Kidney (tissue), 14 donors: ENCODE data around the gene DDO. TPM values are rescaled to one million over a fixed set of nuclear protein-coding genes. Genes with fewer than 3 reads are reported as not detected.
A peak's percentile ranks its signal among the peaks of the same experiment; 100 is the strongest.

ENCODE experiments used
- DNase-seq, 5 donors: peaks; one replicate each; pipeline ENCODE4 v3.0.0-alpha.2; 2013 to 2020
- FAIRE-seq: peaks from 2 replicates; lab custom pipeline; 2012; peaks lifted over from hg19 to GRCh38; lab: Jason Lieb, UNC
- H3K27ac ChIP-seq, 2 donors: one replicate each; pipeline ENCODE4 v1.7.0; 2013; ENCODE audit warnings: low read depth in 2 of 2, low read length in 2 of 2, inconsistent platforms in 1 of 2
- H3K27me3 ChIP-seq: one replicate; pipeline ENCODE4 v1.7.1; 2013; ENCODE audit warnings: low read length, inconsistent platforms; ENCODE audit not compliant: control insufficient read depth, insufficient read depth
- H3K36me3 ChIP-seq, 3 donors: one replicate each; pipeline versions ENCODE4 v1.7.0 to v1.7.1; 2013; ENCODE audit warnings: low read length in 3 of 3, control low read depth in 1 of 3, inconsistent platforms in 1 of 3; ENCODE audit not compliant: insufficient read depth in 3 of 3, control insufficient read depth in 2 of 3
- H3K4me1 ChIP-seq, 3 donors: one replicate each; pipeline versions ENCODE4 v1.7.0 to v1.7.1; 2013; ENCODE audit warnings: low read length in 3 of 3, inconsistent platforms in 1 of 3, low read depth in 1 of 3; ENCODE audit not compliant: control insufficient read depth in 2 of 3, insufficient read depth in 2 of 3
- H3K4me3 ChIP-seq, 3 donors: one replicate each; pipeline versions ENCODE4 v1.7.0 to v1.8.1; 2013; ENCODE audit warnings: low read length in 3 of 3, control low read depth in 1 of 3, inconsistent platforms in 1 of 3
- H3K9ac ChIP-seq, 3 donors: one replicate each; pipeline versions ENCODE4 v1.7.0 to v1.7.1; 2013; ENCODE audit warnings: low read length in 3 of 3, control low read depth in 1 of 3, inconsistent platforms in 1 of 3
- H3K9me3 ChIP-seq, 3 donors: one replicate each; pipeline versions ENCODE4 v1.7.0 to v1.7.1; 2013; ENCODE audit warnings: low read length in 3 of 3, control low read depth in 1 of 3, inconsistent platforms in 1 of 3; ENCODE audit not compliant: control insufficient read depth in 2 of 3, insufficient read depth in 1 of 3
- intact Hi-C: fragments of 100-400 bp; cut with DNase I; formaldehyde crosslinking; loops from one replicate; pipeline ENCODE4 v1.11.1; 2022
- polyA plus RNA-seq: library from polyadenylated mRNA; stranded (reverse); fragments of 350-450 nt; fragmentation: Illumina TruSeq; extraction: RNeasy Lipid Tissue Mini Kit (QIAGEN cat#74804); gene quantifications from one replicate; pipeline ENCODE4 v1.2.3, GENCODE V29; 2014; ENCODE audit warnings: low read depth, low replicate concordance; ENCODE audit not compliant: insufficient read depth
- total RNA-seq: library from RNA; stranded (reverse); fragmentation: NEBNext Ultra II Directional; extraction: Animal tissue kit (Norgen Biotek cat#: 25700); gene quantifications from one replicate; pipeline ENCODE4 v1.2.1, GENCODE V29; 2021
- TF ChIP-seq, protein P1 (sequence below): IDR thresholded peaks from 3 replicates; pipeline ENCODE4 v1.5.1; 2012; ENCODE audit warnings: mild to moderate bottlenecking, moderate library complexity, borderline replicate concordance; ENCODE audit not compliant: insufficient read depth; ENCODE audit errors: extremely low read depth
- donor health status: control.
- donor health status: control.
- donor health status: control.
- donor health status: control.
- donor health status: control.
- donor health status: DM: yes; HTN: yes; CAD: no.
- donor health status: Normal renal cell carcinoma (clear cell type).

The DDO gene
- total and polyA plus RNA-seq, 2 donors from 2014 or later = 3.6 to 13.4 TPM

DNA sequence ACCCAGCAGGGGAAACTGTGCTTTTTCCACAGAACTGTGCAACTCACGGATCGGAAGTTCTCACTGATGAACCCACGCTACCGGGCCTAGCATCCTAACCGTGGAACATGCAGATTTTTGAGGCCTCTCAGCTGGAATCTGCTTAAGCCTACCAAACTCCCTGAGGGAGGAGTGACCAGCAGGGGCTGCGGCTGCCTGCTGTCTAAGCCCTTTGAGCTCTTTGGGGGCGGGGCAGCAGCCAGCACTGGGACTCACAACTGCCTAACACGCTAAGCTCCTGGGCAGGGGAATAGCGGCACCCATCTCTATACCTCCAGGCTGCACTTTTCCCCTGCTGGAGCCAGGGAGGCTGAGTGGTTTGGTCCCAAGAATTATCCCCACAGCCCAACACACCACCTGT, 36.8 kb downstream of the DDO start:
- H3K4me1 ChIP-seq = no peaks in the 10 kb centered on the region
- TF ChIP-seq, protein P1, sequence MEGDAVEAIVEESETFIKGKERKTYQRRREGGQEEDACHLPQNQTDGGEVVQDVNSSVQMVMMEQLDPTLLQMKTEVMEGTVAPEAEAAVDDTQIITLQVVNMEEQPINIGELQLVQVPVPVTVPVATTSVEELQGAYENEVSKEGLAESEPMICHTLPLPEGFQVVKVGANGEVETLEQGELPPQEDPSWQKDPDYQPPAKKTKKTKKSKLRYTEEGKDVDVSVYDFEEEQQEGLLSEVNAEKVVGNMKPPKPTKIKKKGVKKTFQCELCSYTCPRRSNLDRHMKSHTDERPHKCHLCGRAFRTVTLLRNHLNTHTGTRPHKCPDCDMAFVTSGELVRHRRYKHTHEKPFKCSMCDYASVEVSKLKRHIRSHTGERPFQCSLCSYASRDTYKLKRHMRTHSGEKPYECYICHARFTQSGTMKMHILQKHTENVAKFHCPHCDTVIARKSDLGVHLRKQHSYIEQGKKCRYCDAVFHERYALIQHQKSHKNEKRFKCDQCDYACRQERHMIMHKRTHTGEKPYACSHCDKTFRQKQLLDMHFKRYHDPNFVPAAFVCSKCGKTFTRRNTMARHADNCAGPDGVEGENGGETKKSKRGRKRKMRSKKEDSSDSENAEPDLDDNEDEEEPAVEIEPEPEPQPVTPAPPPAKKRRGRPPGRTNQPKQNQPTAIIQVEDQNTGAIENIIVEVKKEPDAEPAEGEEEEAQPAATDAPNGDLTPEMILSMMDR = no peak
- intact Hi-C loops = no loop called here
- DNase-seq (peak in 1 of 5 donors; percentile 37), FAIRE-seq (no peak)
- H3K36me3 ChIP-seq = no peaks in the 10 kb centered on the region
- no peaks in the 10 kb centered on the region for H3K9me3 ChIP-seq
- no peaks in the 10 kb centered on the region for H3K27me3 ChIP-seq
- H3K4me3 ChIP-seq = no peak overlapping the region
- H3K9ac ChIP-seq = no peak overlapping the region
- H3K27ac ChIP-seq = no peak overlapping the region

- DNase-seq = no peak
- H3K4me1 ChIP-seq = no peaks in the 10 kb centered on the region
- no peaks in the 10 kb centered on the region for H3K9me3 ChIP-seq
- no peak for FAIRE-seq
- no peak overlapping the region for H3K4me3 ChIP-seq
- no peak overlapping the region for H3K9ac ChIP-seq
- no peaks in the 10 kb centered on the region for H3K27me3 ChIP-seq
- no peaks in the 10 kb centered on the region for H3K36me3 ChIP-seq
- TF ChIP-seq, protein P1 = no peak
- intact Hi-C loops = no loop called here
- H3K27ac ChIP-seq = no peak overlapping the region
These were observed 46.3 kb downstream of the DDO start for GRCh38 chr6:110369066-110369465.

DNA sequence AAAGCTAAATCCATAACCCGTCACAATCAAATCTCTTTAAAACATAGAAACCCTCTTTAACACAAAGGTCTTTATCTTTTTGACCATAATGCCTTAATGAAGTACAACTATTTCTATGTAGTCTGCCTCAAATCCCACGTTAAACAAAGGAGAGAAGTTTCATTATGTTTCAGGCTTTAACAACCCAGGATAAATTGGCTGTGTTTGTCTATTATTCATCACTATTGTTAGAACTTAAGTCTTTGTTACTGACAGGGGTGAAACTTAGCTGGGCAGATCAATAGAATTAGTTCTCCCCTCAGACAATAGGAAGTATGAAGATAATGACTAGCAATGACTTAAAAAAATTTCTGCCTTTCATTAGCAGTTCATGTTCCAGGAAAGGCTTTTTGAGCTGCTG, 47.1 kb downstream of the DDO start:
- FAIRE-seq (no peak), DNase-seq (no peak)
- no peaks in the 10 kb centered on the region for H3K9me3 ChIP-seq
- no peaks in the 10 kb centered on the region for H3K4me1 ChIP-seq
- no peak overlapping the region for H3K27ac ChIP-seq
- intact Hi-C loops = no loop called here
- no peaks in the 10 kb centered on the region for H3K36me3 ChIP-seq
- no peaks in the 10 kb centered on the region for H3K27me3 ChIP-seq
- no peak overlapping the region for H3K4me3 ChIP-seq
- H3K9ac ChIP-seq = no peak overlapping the region
- TF ChIP-seq, protein P1 = no peak

GRCh38 chr6:110367825-110368224, 47.5 kb downstream of the DDO start:
- Histone ChIP-seq H3K27ac (no peak overlapping the region), H3K36me3 (no peaks in the 10 kb centered on the region), H3K27me3 (no peaks in the 10 kb centered on the region), H3K9ac (no peak overlapping the region), H3K4me3 (no peak overlapping the region), H3K4me1 (no peaks in the 10 kb centered on the region), H3K9me3 (no peaks in the 10 kb centered on the region)
- intact Hi-C loops = no loop called here
- FAIRE-seq = no peak
- no peak for DNase-seq
- TF ChIP-seq, protein P1 = no peak
